PFSK-1 (cell line): Measurements from ENCODE around the gene TMEM218.

Experiments
- FOXP2 ChIP-seq: optimal IDR thresholded peaks from 2 replicates; pipeline ENCODE3; 2011; ENCODE audit warnings: borderline replicate concordance, control low read depth, inconsistent platforms; ENCODE audit not compliant: insufficient read depth; ENCODE audit errors: extremely low read length, extremely low read depth
- POLR2AphosphoS5 ChIP-seq: IDR thresholded peaks from 2 replicates; pipeline ENCODE4 v1.6.1; 2012; ENCODE audit warnings: low read depth, mild to moderate bottlenecking, control low read depth, low read length, moderate library complexity
- SIN3A ChIP-seq: IDR thresholded peaks from 2 replicates; pipeline ENCODE4 v1.6.1; 2012; ENCODE audit warnings: mild to moderate bottlenecking, low read length, moderate library complexity, borderline replicate concordance; ENCODE audit not compliant: insufficient read depth
- TAF1 ChIP-seq: IDR thresholded peaks from 2 replicates; pipeline ENCODE4 v1.6.1; 2012; ENCODE audit warnings: low read length, control low read depth, borderline replicate concordance; ENCODE audit not compliant: insufficient read depth
- TF ChIP-seq, protein P1 (sequence below), 2 experiments: IDR thresholded peaks; 2 replicates each; pipeline versions ENCODE4 v1.6.1 to v1.8.0; 2011 to 2012; ENCODE audit warnings: low read depth in 2 of 2, low read length in 2 of 2, control low read depth in 1 of 2, inconsistent platforms in 1 of 2, mild to moderate bottlenecking in 1 of 2, moderate library complexity in 1 of 2; ENCODE audit not compliant: insufficient read depth in 1 of 2

TMEM218 gene

DNA sequence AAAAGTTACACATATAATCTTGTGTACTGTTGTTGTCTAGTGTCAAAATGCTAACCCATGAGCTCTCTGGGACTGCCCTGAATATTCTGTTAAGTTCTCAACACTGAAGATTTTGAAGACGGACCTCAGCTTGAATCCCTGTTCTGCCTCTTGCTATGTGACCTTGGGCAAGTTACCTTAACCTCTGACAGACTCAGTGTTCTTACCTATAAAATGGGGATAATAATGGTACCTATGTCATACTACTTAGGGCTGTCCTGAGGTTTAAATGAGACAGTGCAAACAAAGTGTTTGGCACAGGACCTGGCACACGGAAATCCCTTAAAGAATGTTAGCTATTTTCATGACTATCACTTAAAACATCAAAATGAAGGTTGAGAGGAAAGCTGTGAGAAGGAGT is 11.3 kb downstream of the TMEM218 start:
- TF ChIP-seq FOXP2 (no peak), POLR2AphosphoS5 (no peak), TAF1 (no peak), SIN3A (no peak)
- TF ChIP-seq, protein P1, sequence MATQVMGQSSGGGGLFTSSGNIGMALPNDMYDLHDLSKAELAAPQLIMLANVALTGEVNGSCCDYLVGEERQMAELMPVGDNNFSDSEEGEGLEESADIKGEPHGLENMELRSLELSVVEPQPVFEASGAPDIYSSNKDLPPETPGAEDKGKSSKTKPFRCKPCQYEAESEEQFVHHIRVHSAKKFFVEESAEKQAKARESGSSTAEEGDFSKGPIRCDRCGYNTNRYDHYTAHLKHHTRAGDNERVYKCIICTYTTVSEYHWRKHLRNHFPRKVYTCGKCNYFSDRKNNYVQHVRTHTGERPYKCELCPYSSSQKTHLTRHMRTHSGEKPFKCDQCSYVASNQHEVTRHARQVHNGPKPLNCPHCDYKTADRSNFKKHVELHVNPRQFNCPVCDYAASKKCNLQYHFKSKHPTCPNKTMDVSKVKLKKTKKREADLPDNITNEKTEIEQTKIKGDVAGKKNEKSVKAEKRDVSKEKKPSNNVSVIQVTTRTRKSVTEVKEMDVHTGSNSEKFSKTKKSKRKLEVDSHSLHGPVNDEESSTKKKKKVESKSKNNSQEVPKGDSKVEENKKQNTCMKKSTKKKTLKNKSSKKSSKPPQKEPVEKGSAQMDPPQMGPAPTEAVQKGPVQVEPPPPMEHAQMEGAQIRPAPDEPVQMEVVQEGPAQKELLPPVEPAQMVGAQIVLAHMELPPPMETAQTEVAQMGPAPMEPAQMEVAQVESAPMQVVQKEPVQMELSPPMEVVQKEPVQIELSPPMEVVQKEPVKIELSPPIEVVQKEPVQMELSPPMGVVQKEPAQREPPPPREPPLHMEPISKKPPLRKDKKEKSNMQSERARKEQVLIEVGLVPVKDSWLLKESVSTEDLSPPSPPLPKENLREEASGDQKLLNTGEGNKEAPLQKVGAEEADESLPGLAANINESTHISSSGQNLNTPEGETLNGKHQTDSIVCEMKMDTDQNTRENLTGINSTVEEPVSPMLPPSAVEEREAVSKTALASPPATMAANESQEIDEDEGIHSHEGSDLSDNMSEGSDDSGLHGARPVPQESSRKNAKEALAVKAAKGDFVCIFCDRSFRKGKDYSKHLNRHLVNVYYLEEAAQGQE (IDR thresholded peaks at IDR 0.05; ENCODE audit: insufficient read depth in 1 of 2, low read depth in 2 of 2, low read length in 2 of 2): no peak

DNA sequence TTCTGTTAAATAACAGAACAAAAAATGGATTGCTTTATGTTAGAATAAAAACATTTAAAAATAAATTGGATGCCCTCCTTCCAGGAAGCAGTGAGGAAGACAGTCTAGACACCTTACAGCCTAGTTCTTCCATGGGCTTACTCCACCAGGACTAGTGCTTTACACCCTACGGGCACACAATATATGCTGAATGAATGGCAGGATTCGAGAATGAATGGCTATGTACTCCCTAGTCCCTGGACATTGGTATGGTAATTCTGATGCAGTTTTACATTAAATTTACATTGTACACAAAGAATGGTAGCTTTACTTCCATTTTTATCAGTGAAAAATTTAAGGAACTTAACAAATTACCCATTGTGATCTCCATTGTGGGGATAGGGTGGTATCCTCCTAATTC is 16.7 kb downstream of the TMEM218 start:
- no peak for TF ChIP-seq FOXP2
- TF ChIP-seq, protein P1 (IDR thresholded peaks at IDR 0.05; ENCODE audit: insufficient read depth in 1 of 2, low read depth in 2 of 2, low read length in 2 of 2): no peak
- TF ChIP-seq SIN3A: no peak
- TF ChIP-seq TAF1: no peak
- no peak for TF ChIP-seq POLR2AphosphoS5

DNA sequence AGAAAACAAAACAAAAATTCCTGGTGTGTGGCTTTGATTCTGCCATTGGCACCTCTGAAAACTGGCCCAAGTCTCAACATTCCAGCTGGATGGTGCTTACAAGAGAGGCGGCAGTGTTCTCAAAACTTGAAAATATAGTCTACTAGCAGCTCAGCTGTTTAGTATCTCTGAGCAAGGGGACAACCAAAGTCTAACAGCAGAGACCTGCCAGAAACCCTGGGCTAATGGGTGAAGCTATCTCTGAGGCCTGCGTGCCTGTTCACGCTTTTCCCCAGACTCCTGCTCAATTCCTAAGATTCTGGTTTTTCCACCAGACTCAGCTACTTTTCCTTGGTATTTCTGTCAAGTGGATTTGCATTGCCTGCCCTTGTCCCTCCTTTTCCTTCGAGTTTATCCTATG is 17.9 kb downstream of the TMEM218 start:
- TF ChIP-seq, protein P1 (IDR thresholded peaks at IDR 0.05; ENCODE audit: insufficient read depth in 1 of 2, low read depth in 2 of 2, low read length in 2 of 2): no peak
- TF ChIP-seq POLR2AphosphoS5 (no peak), FOXP2 (no peak), TAF1 (no peak), SIN3A (no peak)

DNA sequence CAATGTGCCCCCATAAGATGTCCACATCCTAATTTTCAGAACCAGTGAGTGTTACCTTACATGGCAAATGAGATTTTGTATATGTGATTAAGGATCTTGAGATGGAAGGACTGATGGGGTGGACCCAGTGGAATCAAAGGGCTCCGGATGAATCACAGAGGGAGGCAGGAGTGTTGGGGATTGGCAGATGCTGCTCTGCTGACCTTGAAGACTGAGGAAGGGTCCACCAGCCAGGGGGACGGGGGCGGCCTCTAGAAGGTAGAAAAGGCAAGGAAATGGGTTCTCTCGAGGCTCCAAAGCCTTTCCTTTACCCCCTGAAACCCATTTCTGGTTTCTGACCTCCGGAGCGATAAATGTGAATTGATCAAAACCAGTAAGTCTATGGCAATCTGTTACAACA is 18.8 kb downstream of the TMEM218 start:
- TF ChIP-seq TAF1: no peak
- no peak for TF ChIP-seq SIN3A
- TF ChIP-seq, protein P1 (IDR thresholded peaks at IDR 0.05; ENCODE audit: insufficient read depth in 1 of 2, low read depth in 2 of 2, low read length in 2 of 2): no peak
- TF ChIP-seq FOXP2: no peak
- TF ChIP-seq POLR2AphosphoS5: no peak
